ENCODE results near the gene GLDC.

The GLDC gene

DNA sequence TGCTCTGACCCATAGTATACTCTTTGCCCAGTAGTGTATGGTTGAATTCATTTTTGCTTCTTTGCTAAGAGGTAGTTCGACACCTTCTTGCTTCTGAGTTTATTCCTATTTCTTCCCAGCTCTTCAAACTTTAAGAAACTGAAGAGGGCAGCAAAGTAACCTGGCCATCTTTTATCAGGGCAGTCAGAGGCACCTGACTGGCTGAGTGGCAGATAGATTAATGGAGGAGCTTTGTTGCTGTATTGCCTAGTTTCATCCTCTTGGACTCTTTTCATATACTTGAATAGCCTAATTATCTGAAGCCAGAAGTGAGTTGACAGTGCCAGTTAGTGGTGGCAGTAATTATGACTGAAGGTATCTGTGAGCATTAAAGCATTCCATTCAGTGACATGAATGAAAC is 150.1 kb downstream of the GLDC start:
- FAIRE-seq: no peak

DNA sequence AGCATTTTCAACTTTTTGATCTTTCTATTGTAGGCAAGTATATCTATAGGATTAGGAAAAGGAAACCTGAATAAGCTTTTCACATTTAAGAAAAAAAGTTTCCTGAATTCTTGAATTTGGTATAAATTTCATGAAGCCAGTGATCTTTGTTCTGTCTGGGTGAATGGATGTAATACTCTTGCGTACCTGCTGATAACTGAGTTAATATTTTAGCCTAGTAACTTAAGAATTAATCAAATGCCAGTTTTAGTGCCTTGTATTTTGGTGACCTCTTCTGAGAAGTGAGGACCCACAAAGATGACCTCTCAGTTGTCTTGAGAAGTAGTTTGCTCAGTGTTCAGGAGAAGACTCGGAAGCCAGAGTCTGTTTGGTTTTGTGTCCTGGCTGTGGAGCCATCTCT is 154.7 kb downstream of the GLDC start:
- FAIRE-seq: peak; percentile 59

DNA sequence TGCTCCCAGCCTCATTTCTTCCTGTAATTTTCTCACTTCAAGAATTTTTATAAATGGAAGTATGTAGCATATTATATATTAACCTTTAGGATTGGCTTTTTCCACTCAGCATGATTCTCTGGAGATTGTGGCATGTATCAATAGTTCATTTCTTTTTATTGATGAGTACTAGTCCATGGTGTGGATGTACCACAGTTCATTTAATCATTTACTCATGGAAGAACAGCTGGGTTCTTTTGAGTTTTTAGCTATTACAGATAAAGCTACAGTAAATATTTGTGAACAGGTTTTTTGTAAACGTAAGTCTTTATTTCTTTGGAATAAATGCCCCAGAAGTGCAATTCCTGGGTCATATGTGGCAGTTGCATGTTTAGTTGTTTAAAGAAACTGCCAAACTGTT is 156.4 kb downstream of the GLDC start:
- no peak for FAIRE-seq

DNA sequence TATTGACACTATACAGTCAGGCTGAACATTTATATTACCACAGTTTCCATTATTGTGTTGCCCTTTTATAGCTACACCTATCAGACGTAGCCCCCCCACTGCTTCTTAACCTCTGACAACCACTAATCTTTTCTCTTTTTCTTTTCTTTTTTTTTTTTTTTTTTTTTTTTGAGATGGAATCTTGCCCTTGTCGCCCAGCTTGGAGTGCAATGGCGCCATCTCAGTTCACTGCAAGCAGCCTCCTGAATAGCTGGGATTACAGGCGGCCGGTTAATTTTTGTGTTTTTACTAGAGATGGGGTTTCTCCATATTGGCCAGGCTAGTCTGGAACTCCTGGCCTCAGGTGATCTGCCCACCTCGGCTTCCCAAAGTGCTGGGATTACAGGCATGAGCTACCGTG is 157.1 kb downstream of the GLDC start:
- FAIRE-seq: no peak

DNA sequence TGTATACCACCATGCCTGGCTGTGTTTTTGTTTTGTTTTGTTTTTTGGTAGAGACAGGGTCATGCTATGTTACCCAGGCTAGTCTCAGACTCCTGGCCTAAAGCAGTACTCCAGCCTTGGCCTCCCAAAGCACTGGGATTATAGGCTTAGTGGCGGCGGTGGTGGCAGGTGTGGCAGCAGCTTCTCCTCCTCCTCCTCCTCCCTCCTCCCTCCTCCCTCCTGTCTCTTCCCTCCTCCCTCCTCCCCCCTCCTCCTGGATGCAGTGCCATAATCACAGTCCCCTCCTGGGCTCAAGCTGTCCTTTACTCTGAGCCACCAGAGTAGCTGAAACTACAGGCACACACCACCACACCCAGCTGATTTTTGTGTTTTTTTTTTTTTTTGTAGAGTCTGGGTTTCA is 161.3 kb downstream of the GLDC start:
- no peak for FAIRE-seq
